ENCODE measurements around the gene COL25A1.

- TF ChIP-seq EZH2phosphoT487 (IDR thresholded peaks at IDR 0.05; ENCODE audit: low read depth, severe bottlenecking, unreplicated experiment) (no peak), CTCF (IDR thresholded peaks at IDR 0.05; ENCODE audit: poor library complexity) (no peak)
These were observed 111.2 kb downstream of the COL25A1 start for GRCh38 chr4:109191216-109191615.

Measured in hepatocyte (in vitro differentiated cells).